Peyer's patch (tissue), 4 donors: Measurements from ENCODE around the gene ZAR1. TPM values are rescaled to one million over a fixed set of nuclear protein-coding genes. Genes with fewer than 3 reads are reported as not detected.

Experiments used
- DNase-seq, 3 donors: peaks; one replicate each; pipeline ENCODE4 v3.0.0-alpha.2; 2017 to 2019
- H3K27ac ChIP-seq, 4 donors: fragments of 200-600 bp; sonication (generic); one replicate each; pipeline ENCODE4 v1.5.1; 2016 to 2019
- H3K27me3 ChIP-seq, 2 donors: fragments of 200-600 bp; sonication (generic); one replicate each; pipeline ENCODE4 v1.5.1; 2019
- H3K36me3 ChIP-seq, 3 donors: fragments of 200-600 bp; sonication (generic); one replicate each; pipeline ENCODE4 v1.5.1; 2016 to 2019
- H3K4me1 ChIP-seq, 4 donors: fragments of 200-600 bp; sonication (generic); one replicate each; pipeline ENCODE4 v1.5.1; 2016 to 2019
- H3K4me3 ChIP-seq, 4 donors: fragments of 200-600 bp; sonication (generic); 1 replicate in 3 of 4; 2 replicates in 1 of 4; pipeline ENCODE4 v1.5.1; 2016 to 2019; ENCODE audit warnings: mild to moderate bottlenecking in 1 of 4
- H3K9me3 ChIP-seq, 4 donors: fragments of 200-600 bp; sonication (generic); one replicate each; pipeline ENCODE4 v1.5.1; 2016 to 2019; ENCODE audit warnings: mild to moderate bottlenecking in 1 of 4
- CTCF ChIP-seq, 6 experiments: fragments of 450-650 bp in 4 of 6; fragments of 200-600 bp in 2 of 6; sonication (generic) in 1 of 6; IDR thresholded peaks; one replicate each; pipeline ENCODE4 v1.5.1; 2017 to 2019; ENCODE audit warnings: antibody characterized with exemption in 6 of 6, mild to moderate bottlenecking in 3 of 6, moderate library complexity in 1 of 6
- POLR2A ChIP-seq, 2 donors: fragments of 450-650 bp; IDR thresholded peaks; one replicate each; pipeline ENCODE4 v1.5.1; 2017; ENCODE audit warnings: antibody characterized with exemption in 2 of 2, mild to moderate bottlenecking in 2 of 2, moderate library complexity in 2 of 2
- total RNA-seq, 4 donors: library from RNA; depleted of rRNA; stranded (reverse); fragments of >200 nt; gene quantifications; one replicate each; pipeline ENCODE4 v1.1.0, GENCODE V29; 2016

The ZAR1 gene
- total RNA-seq, 4 donors from 2014 or later, result not detected

GRCh38 chr4:48538358-48538757, 48.3 kb downstream of the ZAR1 start:
- no peak for DNase-seq
- no peak overlapping the region for H3K27ac ChIP-seq
- H3K36me3 ChIP-seq, result peaks cover 0 to 96% (median 0%) of the 10 kb centered on the region in 3 donors
- no peak overlapping the region for H3K4me3 ChIP-seq
- no peaks in the 10 kb centered on the region for H3K4me1 ChIP-seq
- H3K27me3 ChIP-seq, result no peaks in the 10 kb centered on the region
- no peak for TF ChIP-seq CTCF (IDR thresholded peaks at IDR 0.05)
- no peaks in the 10 kb centered on the region for H3K9me3 ChIP-seq

GRCh38 chr4:48539597-48539996, 49.5 kb downstream of the ZAR1 start:
- H3K27me3 ChIP-seq, result no peaks in the 10 kb centered on the region
- DNase-seq, result no peak
- TF ChIP-seq CTCF (IDR thresholded peaks at IDR 0.05), result no peak
- TF ChIP-seq POLR2A (IDR thresholded peaks at IDR 0.05), result no peak
- no peaks in the 10 kb centered on the region for H3K9me3 ChIP-seq
- no peaks in the 10 kb centered on the region for H3K4me1 ChIP-seq
- H3K27ac ChIP-seq, result no peak overlapping the region
- H3K36me3 ChIP-seq, result peaks cover 0 to 96% (median 6%) of the 10 kb centered on the region in 3 donors
- H3K4me3 ChIP-seq, result no peak overlapping the region

- TF ChIP-seq POLR2A (IDR thresholded peaks at IDR 0.05), result no peak
- H3K27me3 ChIP-seq, result no peaks in the 10 kb centered on the region
- H3K9me3 ChIP-seq, result no peaks in the 10 kb centered on the region
- no peak for DNase-seq
- no peak overlapping the region for H3K27ac ChIP-seq
- H3K36me3 ChIP-seq, result peaks cover 0 to 98% (median 6%) of the 10 kb centered on the region in 3 donors
- H3K4me1 ChIP-seq, result no peaks in the 10 kb centered on the region
- H3K4me3 ChIP-seq, result no peak overlapping the region
These were observed 52.8 kb downstream of the ZAR1 start for GRCh38 chr4:48542888-48543287.

- H3K4me3 ChIP-seq, result no peak overlapping the region
- TF ChIP-seq POLR2A (IDR thresholded peaks at IDR 0.05) (no peak), CTCF (IDR thresholded peaks at IDR 0.05) (no peak)
- no peaks in the 10 kb centered on the region for H3K9me3 ChIP-seq
- no peak for DNase-seq
- H3K4me1 ChIP-seq, result no peaks in the 10 kb centered on the region
- H3K36me3 ChIP-seq, result peaks cover 0 to 98% (median 6%) of the 10 kb centered on the region in 3 donors
- no peak overlapping the region for H3K27ac ChIP-seq
- H3K27me3 ChIP-seq, result no peaks in the 10 kb centered on the region
These were observed 53.7 kb downstream of the ZAR1 start for GRCh38 chr4:48543796-48544195.

Other genes starting within 250 kb of the ZAR1 start
- gene TEC, start 220.4 kb upstream of the ZAR1 start, total RNA-seq, result 10 to 100 TPM in 2 of 4 donors, 1 to 10 TPM in 2; 5.3 to 13.0 (median 10.2) TPM
- gene SLAIN2, start 148.7 kb upstream of the ZAR1 start, total RNA-seq, result 10 to 100 TPM; 19.1 to 40.9 (median 22.4) TPM
- not detected for gene SLC10A4, start 6.9 kb upstream of the ZAR1 start, total RNA-seq